SK-N-SH (cell line): ENCODE measurements around the gene LDLR.

Experiments used
- EP300 ChIP-seq, 2 experiments: IDR thresholded peaks; 2 replicates each; pipeline versions ENCODE4 v1.4.0 to v1.6.1; 2012; ENCODE audit warnings: borderline replicate concordance in 1 of 2, low read depth in 1 of 2, low read length in 1 of 2
- EZH2phosphoT487 ChIP-seq: fragments of 200-600 bp; sonication (generic); IDR thresholded peaks from 2 replicates; pipeline ENCODE4 v1.6.1; 2017; ENCODE audit warnings: low read depth, mixed run types, mild to moderate bottlenecking, antibody characterized with exemption, moderate library complexity, borderline replicate concordance
- FOSL2 ChIP-seq: IDR thresholded peaks from 2 replicates; pipeline ENCODE4 v1.4.0; 2012; ENCODE audit warnings: low read depth, mild to moderate bottlenecking, moderate library complexity, borderline replicate concordance
- FOXM1 ChIP-seq: IDR thresholded peaks from 2 replicates; pipeline ENCODE4 v1.4.0; 2012; ENCODE audit warnings: low read depth, mild to moderate bottlenecking
- GATA2 ChIP-seq: sonication (generic); formaldehyde crosslinking; IDR thresholded peaks from 2 replicates; pipeline ENCODE4 v1.5.0; 2020; ENCODE audit warnings: mild to moderate bottlenecking, missing genetic modification reagents
- RFX5 ChIP-seq: IDR thresholded peaks from 2 replicates; pipeline ENCODE4 v1.6.1; 2012; ENCODE audit warnings: mild to moderate bottlenecking, improper control_type of control experiment, low read length
- TCF12 ChIP-seq: IDR thresholded peaks from 2 replicates; pipeline ENCODE4 v1.4.0; 2012
- TEAD4 ChIP-seq: IDR thresholded peaks from 2 replicates; pipeline ENCODE4 v1.4.0; 2012; ENCODE audit warnings: mild to moderate bottlenecking, borderline replicate concordance; ENCODE audit not compliant: insufficient read depth
- TF ChIP-seq, protein P1 (sequence below): fragments of 200-600 bp; sonication (generic); IDR thresholded peaks from 2 replicates; pipeline ENCODE4 v1.6.1; 2017; ENCODE audit warnings: antibody characterized with exemption, mild to moderate bottlenecking, moderate library complexity
- TF ChIP-seq, protein P2 (sequence below): fragments of 150-350 bp; IDR thresholded peaks from 2 replicates; pipeline ENCODE4 v1.6.1; 2017; ENCODE audit warnings: antibody characterized with exemption, low read length, low read depth, borderline replicate concordance

DNA sequence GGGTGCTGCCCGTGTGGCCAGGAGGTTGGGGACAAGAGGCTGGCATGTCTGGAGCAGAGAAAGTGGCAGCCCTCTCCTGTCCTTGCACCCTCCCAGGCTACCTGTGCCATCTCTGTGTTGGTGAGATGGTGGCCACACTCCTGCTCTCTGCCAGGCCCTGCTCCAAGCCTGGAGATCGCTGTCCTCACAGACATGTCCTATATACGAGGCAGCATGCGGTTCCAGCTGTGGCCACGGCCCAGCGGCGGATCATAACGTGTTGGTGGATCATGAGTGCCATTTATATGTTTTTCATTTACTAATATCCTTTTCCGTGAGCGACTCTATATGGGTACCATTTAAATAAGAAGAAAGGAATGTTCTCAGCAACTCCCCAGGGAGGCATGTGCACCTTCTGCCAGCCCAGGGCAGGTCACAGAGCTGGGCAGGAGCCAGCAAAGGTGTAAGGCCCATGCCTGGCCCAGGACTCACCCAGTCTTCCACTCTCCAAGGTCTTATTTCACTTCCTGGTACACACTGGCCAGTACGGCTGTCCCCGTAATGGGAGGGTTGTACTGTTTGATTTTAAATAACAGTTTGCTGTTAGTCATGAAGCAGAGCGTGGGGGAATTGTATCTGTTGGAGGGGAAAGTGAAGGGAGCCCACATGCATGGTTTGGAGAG lies 47.2 kb upstream of the LDLR start:
- TF ChIP-seq EP300 (IDR thresholded peaks at IDR 0.05; ENCODE audit: borderline replicate concordance in 1 of 2, low read depth in 1 of 2, low read length in 1 of 2) (no peak), FOSL2 (no peak), GATA2 (CRISPR knock-in tag) (no peak), EZH2phosphoT487 (no peak), TCF12 (no peak), TEAD4 (no peak), FOXM1 (no peak), RFX5 (no peak)
- TF ChIP-seq, protein P1, sequence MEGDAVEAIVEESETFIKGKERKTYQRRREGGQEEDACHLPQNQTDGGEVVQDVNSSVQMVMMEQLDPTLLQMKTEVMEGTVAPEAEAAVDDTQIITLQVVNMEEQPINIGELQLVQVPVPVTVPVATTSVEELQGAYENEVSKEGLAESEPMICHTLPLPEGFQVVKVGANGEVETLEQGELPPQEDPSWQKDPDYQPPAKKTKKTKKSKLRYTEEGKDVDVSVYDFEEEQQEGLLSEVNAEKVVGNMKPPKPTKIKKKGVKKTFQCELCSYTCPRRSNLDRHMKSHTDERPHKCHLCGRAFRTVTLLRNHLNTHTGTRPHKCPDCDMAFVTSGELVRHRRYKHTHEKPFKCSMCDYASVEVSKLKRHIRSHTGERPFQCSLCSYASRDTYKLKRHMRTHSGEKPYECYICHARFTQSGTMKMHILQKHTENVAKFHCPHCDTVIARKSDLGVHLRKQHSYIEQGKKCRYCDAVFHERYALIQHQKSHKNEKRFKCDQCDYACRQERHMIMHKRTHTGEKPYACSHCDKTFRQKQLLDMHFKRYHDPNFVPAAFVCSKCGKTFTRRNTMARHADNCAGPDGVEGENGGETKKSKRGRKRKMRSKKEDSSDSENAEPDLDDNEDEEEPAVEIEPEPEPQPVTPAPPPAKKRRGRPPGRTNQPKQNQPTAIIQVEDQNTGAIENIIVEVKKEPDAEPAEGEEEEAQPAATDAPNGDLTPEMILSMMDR, result no peak
- TF ChIP-seq, protein P2, sequence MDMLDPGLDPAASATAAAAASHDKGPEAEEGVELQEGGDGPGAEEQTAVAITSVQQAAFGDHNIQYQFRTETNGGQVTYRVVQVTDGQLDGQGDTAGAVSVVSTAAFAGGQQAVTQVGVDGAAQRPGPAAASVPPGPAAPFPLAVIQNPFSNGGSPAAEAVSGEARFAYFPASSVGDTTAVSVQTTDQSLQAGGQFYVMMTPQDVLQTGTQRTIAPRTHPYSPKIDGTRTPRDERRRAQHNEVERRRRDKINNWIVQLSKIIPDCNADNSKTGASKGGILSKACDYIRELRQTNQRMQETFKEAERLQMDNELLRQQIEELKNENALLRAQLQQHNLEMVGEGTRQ, result no peak
